ENCODE data around the gene SYT15. TPM values are rescaled to one million over a fixed set of nuclear protein-coding genes. Genes with fewer than 3 reads are reported as not detected.
"Not testable (repeated sequence)": the region's sequence is repeated elsewhere in the genome, so short reads cannot be mapped to it uniquely, and the experiment has no call there.

SYT15 gene
- total RNA-seq, 1 donor from 2014 or later: 0.96 TPM

DNA sequence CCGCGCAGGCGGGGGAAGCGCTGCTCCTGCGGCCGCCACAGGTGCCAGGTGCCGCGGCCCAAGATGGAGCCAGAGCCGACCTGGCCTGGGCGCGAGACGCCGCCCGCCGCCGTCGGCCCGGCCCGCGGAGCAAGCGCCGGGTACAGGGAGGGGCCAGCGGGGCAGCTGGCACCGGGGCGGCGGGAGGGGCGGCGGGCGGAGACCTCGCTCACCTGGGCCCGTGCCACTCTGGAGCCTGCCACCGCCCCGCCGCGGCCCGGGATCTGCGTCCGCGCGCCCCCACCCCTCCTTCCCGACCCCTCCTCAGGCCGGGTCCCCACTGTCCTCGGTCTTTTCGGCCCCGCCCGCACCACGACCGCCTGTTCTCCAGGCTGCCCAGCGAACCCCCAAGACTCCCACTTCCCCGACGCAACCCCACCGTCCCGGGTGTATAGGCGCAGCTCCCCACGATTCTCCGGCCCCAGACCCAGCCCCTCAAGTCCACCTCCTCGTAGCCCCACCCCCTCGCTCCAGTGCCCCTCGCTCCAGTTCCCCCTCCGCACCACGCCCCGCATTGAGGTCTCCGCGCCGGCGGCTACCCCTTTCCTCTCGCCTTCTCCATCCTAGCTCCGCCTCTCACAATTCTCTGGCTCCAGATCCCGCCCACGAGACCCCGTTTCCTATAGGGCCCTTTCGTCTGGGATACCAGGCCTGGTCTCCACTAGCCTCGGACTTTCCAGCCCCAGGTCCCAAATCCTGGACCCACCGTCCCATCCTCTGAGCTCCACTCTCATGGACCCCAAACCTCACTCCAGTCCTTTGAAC is 22.2 kb upstream of the SYT15 start, which contains the start of gene GPRIN2:
GPRIN2 (minus strand) TSS at position 144 of the 804 bp plus-strand sequence. CDS start 5,922 bp downstream, outside the sequence.
- Mint-ChIP-seq H3K4me3 (no peak within 1 kb of the TSS), H3K36me3 (ENCODE audit: low read depth) (no peaks in the 10 kb centered on the region), H3K27ac (no peak within 1 kb of the TSS), H3K27me3 (ENCODE audit: insufficient read depth) (peaks cover 6% of the 10 kb centered on the region), H3K4me1 (ENCODE audit: low read depth) (no peaks in the 10 kb centered on the region), H3K9me3 (no peaks in the 10 kb centered on the region)
- intact Hi-C loops (cut with micrococcal nuclease): no loop called here
- DNase-seq (ENCODE audit: low spot score): no peak

DNA sequence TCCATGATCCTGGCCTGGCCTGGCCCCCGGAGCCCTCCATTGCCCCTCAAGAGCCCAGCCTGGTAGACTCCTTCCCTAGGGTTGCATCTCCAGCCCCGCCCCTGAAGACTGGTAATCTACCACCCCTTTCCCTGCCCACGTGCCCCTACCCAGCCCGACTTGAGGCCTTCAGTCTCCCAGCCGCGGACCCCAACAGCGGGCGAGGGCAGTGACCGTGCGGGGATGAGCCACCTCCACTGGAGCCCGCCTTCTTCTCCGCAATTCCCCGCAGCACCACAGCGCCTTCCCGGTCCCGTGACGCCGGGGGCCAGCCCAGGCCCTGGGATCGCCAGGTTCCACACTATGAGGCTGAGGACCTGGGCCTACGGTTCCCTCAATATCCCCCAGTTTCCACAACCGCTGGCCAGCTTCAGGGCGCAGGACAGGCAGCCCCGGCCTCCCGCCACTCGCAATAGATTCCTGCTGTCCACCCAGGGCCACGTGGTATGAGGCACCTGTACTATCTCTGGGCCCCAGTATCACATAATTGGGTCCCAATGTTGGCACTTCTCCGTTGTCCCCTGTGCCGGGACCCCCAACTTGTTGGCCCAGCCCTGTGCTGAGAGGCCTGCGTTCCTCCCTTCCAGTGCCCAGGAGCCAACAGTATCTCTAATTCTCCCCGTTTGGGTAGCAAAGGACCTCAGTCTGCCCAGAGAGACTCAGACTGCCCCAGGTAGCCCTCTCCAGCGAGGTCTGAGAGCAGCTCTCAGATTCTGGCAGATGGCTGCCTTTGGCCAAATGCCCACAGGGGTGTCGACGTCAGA is 21.4 kb upstream of the SYT15 start:
- intact Hi-C loops (cut with micrococcal nuclease): no loop called here
- Mint-ChIP-seq H3K27me3 (ENCODE audit: insufficient read depth) (peaks cover 6% of the 10 kb centered on the region), H3K27ac (no peak overlapping the region), H3K4me1 (ENCODE audit: low read depth) (no peaks in the 10 kb centered on the region), H3K4me3 (no peak overlapping the region), H3K9me3 (no peaks in the 10 kb centered on the region), H3K36me3 (ENCODE audit: low read depth) (no peaks in the 10 kb centered on the region)
- DNase-seq (ENCODE audit: low spot score): no peak

- Mint-ChIP-seq H3K9me3 (no peaks in the 10 kb centered on the region), H3K27me3 (ENCODE audit: insufficient read depth) (peaks cover 6% of the 10 kb centered on the region), H3K4me3 (no peak overlapping the region), H3K4me1 (ENCODE audit: low read depth) (no peaks in the 10 kb centered on the region), H3K27ac (no peak overlapping the region), H3K36me3 (ENCODE audit: low read depth) (no peaks in the 10 kb centered on the region)
- intact Hi-C loops (cut with micrococcal nuclease): no loop called here
- no peak for DNase-seq (ENCODE audit: low spot score)
These were observed 20.9 kb upstream of the SYT15 start for GRCh38 chr10:46558122-46558391.

DNA sequence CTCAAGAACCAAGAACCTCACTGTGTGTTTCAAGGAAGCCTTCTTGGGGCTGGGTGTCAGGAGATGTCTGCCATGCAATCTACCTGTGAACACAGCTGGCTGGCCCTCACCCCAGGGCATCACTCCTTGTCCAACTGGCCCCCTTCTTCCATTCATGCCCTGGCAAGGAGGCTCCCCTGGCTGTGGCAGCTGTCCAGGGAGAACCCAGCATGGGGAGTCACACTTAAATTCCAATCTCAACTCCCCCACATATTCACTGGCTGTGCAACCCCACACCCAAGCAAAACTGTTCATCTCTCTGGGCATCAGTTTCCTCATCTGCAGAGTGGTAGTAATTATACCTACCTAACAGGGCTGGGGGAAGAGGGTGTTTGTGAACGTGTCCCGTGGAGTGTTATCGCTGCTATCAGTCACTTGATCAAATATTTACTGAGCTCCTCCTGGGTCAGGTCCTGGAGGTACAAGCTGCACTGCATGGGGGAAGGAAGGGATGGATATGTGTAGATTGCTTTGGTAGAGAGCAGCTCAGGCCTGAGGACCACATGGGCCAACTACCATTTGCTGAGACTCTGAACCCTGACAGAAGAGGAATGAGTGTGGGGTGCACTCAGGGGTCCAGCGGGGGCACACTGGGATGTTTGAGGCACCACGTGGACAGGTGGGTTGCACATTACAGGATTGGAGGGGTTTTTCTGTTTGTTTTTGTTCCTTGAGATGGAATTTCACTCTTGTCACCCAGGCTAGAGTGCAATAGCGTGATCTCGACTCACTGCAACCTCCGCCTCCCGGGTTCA is 20.3 kb upstream of the SYT15 start:
- no peak overlapping the region for H3K27ac Mint-ChIP-seq
- intact Hi-C loops (cut with micrococcal nuclease): no loop called here
- H3K4me1 Mint-ChIP-seq (ENCODE audit: low read depth): no peaks in the 10 kb centered on the region
- peaks cover 6% of the 10 kb centered on the region for H3K27me3 Mint-ChIP-seq (ENCODE audit: insufficient read depth)
- DNase-seq (ENCODE audit: low spot score): no peak
- H3K36me3 Mint-ChIP-seq (ENCODE audit: low read depth): no peaks in the 10 kb centered on the region
- no peaks in the 10 kb centered on the region for H3K9me3 Mint-ChIP-seq
- no peak overlapping the region for H3K4me3 Mint-ChIP-seq

- peak; percentile 1 for DNase-seq (ENCODE audit: low spot score)
- Mint-ChIP-seq H3K4me1 (ENCODE audit: low read depth) (no peaks in the 10 kb centered on the region), H3K4me3 (no peak overlapping the region), H3K27me3 (ENCODE audit: insufficient read depth) (peaks cover 6% of the 10 kb centered on the region), H3K36me3 (ENCODE audit: low read depth) (no peaks in the 10 kb centered on the region), H3K9me3 (no peaks in the 10 kb centered on the region), H3K27ac (no peak overlapping the region)
- intact Hi-C loops (cut with micrococcal nuclease): no loop called here
These were observed 19.7 kb upstream of the SYT15 start for GRCh38 chr10:46559231-46559671.

DNA sequence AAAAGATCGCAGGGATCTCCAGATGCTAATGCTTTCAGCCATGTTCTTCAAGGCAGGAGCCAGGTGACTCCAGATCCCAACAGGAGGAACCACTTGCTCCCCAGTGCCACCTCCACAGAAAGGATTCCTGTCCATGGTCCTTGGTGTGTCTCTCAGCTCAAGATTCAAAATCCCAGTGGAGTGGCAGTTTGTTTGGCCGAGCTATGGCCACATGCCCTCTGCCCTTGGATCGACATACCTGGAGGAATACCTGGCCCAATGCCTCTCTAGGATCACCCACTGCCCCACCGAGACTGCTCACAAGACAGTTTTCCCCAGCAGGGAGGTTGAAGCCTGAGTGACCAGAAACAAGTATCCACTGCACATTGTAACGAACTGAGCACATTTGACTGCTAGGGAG is 18.5 kb upstream of the SYT15 start:
- H3K36me3 Mint-ChIP-seq (ENCODE audit: low read depth): no peaks in the 10 kb centered on the region
- H3K27ac Mint-ChIP-seq: no peak overlapping the region
- H3K27me3 Mint-ChIP-seq (ENCODE audit: insufficient read depth): peaks cover 6% of the 10 kb centered on the region
- no peak for DNase-seq (ENCODE audit: low spot score)
- intact Hi-C loops (cut with micrococcal nuclease): no loop called here
- H3K4me1 Mint-ChIP-seq (ENCODE audit: low read depth): no peaks in the 10 kb centered on the region
- H3K9me3 Mint-ChIP-seq: no peaks in the 10 kb centered on the region
- no peak overlapping the region for H3K4me3 Mint-ChIP-seq

- Mint-ChIP-seq H3K9me3 (no peaks in the 10 kb centered on the region), H3K4me1 (ENCODE audit: low read depth) (no peaks in the 10 kb centered on the region), H3K4me3 (no peak overlapping the region), H3K27ac (no peak overlapping the region), H3K36me3 (ENCODE audit: low read depth) (no peaks in the 10 kb centered on the region), H3K27me3 (ENCODE audit: insufficient read depth) (peaks cover 3% of the 10 kb centered on the region)
- no peak for DNase-seq (ENCODE audit: low spot score)
- intact Hi-C loops (cut with micrococcal nuclease): no loop called here
These were observed 18.0 kb upstream of the SYT15 start for GRCh38 chr10:46560952-46561351.

GRCh38 chr10:46565591-46566332 is 13.2 kb upstream of the SYT15 start:
- H3K36me3 Mint-ChIP-seq (ENCODE audit: low read depth); H3K4me1 Mint-ChIP-seq (ENCODE audit: low read depth); H3K27me3 Mint-ChIP-seq (ENCODE audit: insufficient read depth); H3K27ac Mint-ChIP-seq; H3K9me3 Mint-ChIP-seq; intact Hi-C loops (cut with micrococcal nuclease); H3K4me3 Mint-ChIP-seq: not testable (repeated sequence)
- peak; percentile 26 for DNase-seq (ENCODE audit: low spot score)

DNA sequence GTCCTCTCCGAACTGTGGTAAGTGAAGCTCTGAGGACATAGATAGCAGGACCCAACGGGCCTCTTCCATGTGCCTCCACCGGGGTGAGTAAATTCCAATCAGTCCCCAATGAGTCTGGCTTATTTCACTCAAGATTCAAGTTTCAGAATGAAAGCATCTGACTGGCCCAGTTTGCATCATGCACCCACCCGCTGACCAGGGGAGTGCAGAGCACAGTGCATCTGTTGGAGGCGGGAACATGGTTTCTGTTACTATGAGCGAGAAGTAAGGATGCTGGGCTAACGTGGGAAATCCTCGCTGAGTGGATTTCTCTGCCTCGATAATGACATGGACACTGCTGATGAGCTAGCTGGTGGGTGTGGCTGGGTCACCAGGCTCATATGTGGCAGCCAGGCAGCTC is 11.8 kb upstream of the SYT15 start:
- H3K27me3 Mint-ChIP-seq (ENCODE audit: insufficient read depth); H3K4me3 Mint-ChIP-seq; H3K4me1 Mint-ChIP-seq (ENCODE audit: low read depth); H3K27ac Mint-ChIP-seq; DNase-seq (ENCODE audit: low spot score); H3K36me3 Mint-ChIP-seq (ENCODE audit: low read depth); H3K9me3 Mint-ChIP-seq; intact Hi-C loops (cut with micrococcal nuclease): not testable (repeated sequence)

DNA sequence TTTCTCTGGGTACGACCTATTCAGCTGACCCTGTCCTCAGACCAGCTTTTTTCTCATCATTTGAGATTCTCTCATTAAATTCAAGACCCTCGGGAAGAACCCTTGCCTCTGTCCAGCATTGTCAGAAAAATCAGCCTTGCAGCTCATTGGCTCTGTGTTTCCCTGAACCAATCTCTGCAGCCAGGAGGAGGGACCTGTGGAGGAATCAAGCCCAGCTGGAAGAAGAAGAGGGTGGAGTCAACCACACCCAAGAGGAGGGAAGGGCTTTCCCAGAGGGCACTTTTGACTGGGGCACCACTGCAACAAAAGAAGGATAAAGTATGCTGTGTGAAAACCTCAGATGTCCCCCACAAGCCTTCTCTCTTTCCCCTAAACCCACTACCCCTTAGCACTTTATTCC is 8.3 kb upstream of the SYT15 start:
- H3K4me3 Mint-ChIP-seq; H3K36me3 Mint-ChIP-seq (ENCODE audit: low read depth); H3K27ac Mint-ChIP-seq; H3K4me1 Mint-ChIP-seq (ENCODE audit: low read depth); H3K27me3 Mint-ChIP-seq (ENCODE audit: insufficient read depth); intact Hi-C loops (cut with micrococcal nuclease); H3K9me3 Mint-ChIP-seq; DNase-seq (ENCODE audit: low spot score): not testable (repeated sequence)

GRCh38 chr10:46572765-46573164 is 6.2 kb upstream of the SYT15 start:
- DNase-seq (ENCODE audit: low spot score); intact Hi-C loops (cut with micrococcal nuclease); H3K4me3 Mint-ChIP-seq; H3K27me3 Mint-ChIP-seq (ENCODE audit: insufficient read depth); H3K9me3 Mint-ChIP-seq; H3K36me3 Mint-ChIP-seq (ENCODE audit: low read depth); H3K27ac Mint-ChIP-seq; H3K4me1 Mint-ChIP-seq (ENCODE audit: low read depth): not testable (repeated sequence)

GRCh38 chr10:46573314-46573713 is 5.6 kb upstream of the SYT15 start:
- H3K9me3 Mint-ChIP-seq; DNase-seq (ENCODE audit: low spot score); intact Hi-C loops (cut with micrococcal nuclease): not testable (repeated sequence)

More at GRCh38 chr10:46573314-46573713, 5.6 kb upstream of the SYT15 start:
- H3K4me1 Mint-ChIP-seq (ENCODE audit: low read depth); H3K27ac Mint-ChIP-seq; H3K27me3 Mint-ChIP-seq (ENCODE audit: insufficient read depth); H3K4me3 Mint-ChIP-seq; H3K36me3 Mint-ChIP-seq (ENCODE audit: low read depth): not testable (repeated sequence)

Measured in activated T-helper 1 cell treated with anti-CD3 and anti-CD28 coated beads, Interleukin-12 subunit alpha, Interleukin-12 subunit beta, Interleukin-2, Interleukin-4 antibody, amounts not matched to agents 30 ng/mL and 10 ng/mL and 1 ng/mL, durations not matched to agents 14 hours and 24 hours and 36 hours (primary cell).